GM23338 (cell line): ENCODE results near the gene C14orf180. TPM values are rescaled to one million over a fixed set of nuclear protein-coding genes. Genes with fewer than 3 reads are reported as not detected.

Source experiments
- ATAC-seq: fragments of 200-7000 bp; cut with Tn5 transposase; 3 replicates; pipeline ENCODE4 v1.9.1; 2020
- DNase-seq: peaks from one replicate; pipeline ENCODE4 v3.0.0-alpha.2; 2015; ENCODE audit warnings: low spot score
- H2AFZ ChIP-seq: fragments of 200-600 bp; sonication (generic); 2 replicates; pipeline ENCODE4 v1.8.0; 2016; ENCODE audit warnings: antibody characterized with exemption, mild to moderate bottlenecking, moderate library complexity
- H3F3A ChIP-seq: fragments of 200-600 bp; sonication (generic); replicated peaks from 2 replicates; pipeline ENCODE4 v1.8.0; 2017; ENCODE audit warnings: antibody characterized with exemption, mixed run types, low read depth
- H3K27ac ChIP-seq: fragments of 200-600 bp; sonication (generic); 2 replicates; pipeline ENCODE4 v1.6.1; 2016; ENCODE audit warnings: low read depth
- H3K27me3 ChIP-seq: fragments of 200-600 bp; sonication (generic); 2 replicates; pipeline ENCODE4 v1.8.0; 2016; ENCODE audit warnings: mild to moderate bottlenecking, mixed run types, moderate library complexity; ENCODE audit not compliant: insufficient read depth
- H3K36me3 ChIP-seq: fragments of 200-600 bp; sonication (generic); 2 replicates; pipeline ENCODE4 v1.8.0; 2016; ENCODE audit warnings: mild to moderate bottlenecking; ENCODE audit not compliant: insufficient read depth
- H3K4me1 ChIP-seq: fragments of 200-600 bp; sonication (generic); 2 replicates; pipeline ENCODE4 v1.8.0; 2016; ENCODE audit warnings: mild to moderate bottlenecking, moderate library complexity; ENCODE audit not compliant: insufficient read depth
- H3K4me2 ChIP-seq: fragments of 200-600 bp; sonication (generic); 2 replicates; pipeline ENCODE4 v1.7.1; 2017; ENCODE audit warnings: mixed run types
- H3K4me3 ChIP-seq: fragments of 200-600 bp; sonication (generic); 2 replicates; pipeline ENCODE4 v1.6.1; 2016; ENCODE audit warnings: mixed run types
- H3K79me2 ChIP-seq: fragments of 200-600 bp; sonication (generic); replicated peaks from 2 replicates; pipeline ENCODE4 v1.8.0; 2017; ENCODE audit warnings: mild to moderate bottlenecking; ENCODE audit not compliant: insufficient read depth
- H3K9me2 ChIP-seq: fragments of 200-600 bp; sonication (generic); 2 replicates; pipeline ENCODE4 v1.8.0; 2017; ENCODE audit not compliant: insufficient read depth
- H4K20me1 ChIP-seq: fragments of 200-600 bp; sonication (generic); replicated peaks from 2 replicates; pipeline ENCODE4 v1.8.0; 2017; ENCODE audit warnings: mild to moderate bottlenecking; ENCODE audit not compliant: insufficient read depth
- H3K27ac Mint-ChIP-seq: 2 replicates; pipeline ENCODE4 v1.8.0; 2020; ENCODE audit warnings: inconsistent platforms, mild to moderate bottlenecking, moderate library complexity, mixed read lengths
- H3K27me3 Mint-ChIP-seq: 3 replicates; pipeline ENCODE4 v1.8.0; 2022; ENCODE audit warnings: low read depth, mild to moderate bottlenecking, moderate library complexity, mixed read lengths, inconsistent platforms; ENCODE audit not compliant: insufficient read depth, poor library complexity
- H3K36me3 Mint-ChIP-seq: 3 replicates; pipeline ENCODE4 v1.8.0; 2021; ENCODE audit warnings: low read depth, mild to moderate bottlenecking, inconsistent platforms, moderate library complexity, mixed read lengths
- H3K4me1 Mint-ChIP-seq: 3 replicates; pipeline ENCODE4 v1.8.0; 2020; ENCODE audit warnings: mild to moderate bottlenecking, inconsistent platforms, mixed read lengths
- H3K4me3 Mint-ChIP-seq: 3 replicates; pipeline ENCODE4 v1.8.0; 2021; ENCODE audit warnings: moderate library complexity, mild to moderate bottlenecking, inconsistent platforms, mixed read lengths
- H3K9me3 Mint-ChIP-seq: 3 replicates; pipeline ENCODE4 v1.8.0; 2020; ENCODE audit warnings: moderate library complexity, mild to moderate bottlenecking, inconsistent platforms, mixed read lengths
- CREB1 ChIP-seq: fragments of 250-450 bp; sonication (Bioruptor Pico); IDR thresholded peaks from 2 replicates; pipeline ENCODE4 v1.5.0; 2020; ENCODE audit warnings: low read depth, mild to moderate bottlenecking, moderate library complexity
- ETS1 ChIP-seq: IDR thresholded peaks from 2 replicates; pipeline ENCODE4 v1.6.1; 2016; ENCODE audit warnings: antibody characterized with exemption
- EZH2 ChIP-seq: fragments of 200-600 bp; sonication (generic); IDR thresholded peaks from one replicate; pipeline ENCODE4 v1.8.0; 2017; ENCODE audit warnings: antibody characterized with exemption, mild to moderate bottlenecking, low read depth; ENCODE audit not compliant: unreplicated experiment
- EZH2phosphoT487 ChIP-seq: fragments of 200-600 bp; sonication (generic); IDR thresholded peaks from one replicate; pipeline ENCODE4 v1.8.1; 2018; ENCODE audit warnings: antibody characterized with exemption; ENCODE audit not compliant: unreplicated experiment
- JUNB ChIP-seq: IDR thresholded peaks from one replicate; pipeline ENCODE4 v1.6.1; 2016; ENCODE audit warnings: antibody characterized with exemption; ENCODE audit not compliant: unreplicated experiment
- NANOG ChIP-seq: IDR thresholded peaks from 2 replicates; pipeline ENCODE4 v1.6.1; 2016; ENCODE audit warnings: antibody characterized with exemption, borderline replicate concordance
- POLR2AphosphoS5 ChIP-seq: IDR thresholded peaks from 2 replicates; pipeline ENCODE4 v1.6.1; 2016; ENCODE audit warnings: antibody characterized with exemption, low read depth
- REST ChIP-seq: IDR thresholded peaks from one replicate; pipeline ENCODE4 v1.6.1; 2018; ENCODE audit warnings: antibody characterized with exemption; ENCODE audit not compliant: unreplicated experiment
- STAT1 ChIP-seq: IDR thresholded peaks from one replicate; pipeline ENCODE4 v1.6.1; 2016; ENCODE audit warnings: antibody characterized with exemption; ENCODE audit not compliant: unreplicated experiment
- ZNF114 ChIP-seq: fragments of 250-450 bp; sonication (Bioruptor Pico); IDR thresholded peaks from 2 replicates; pipeline ENCODE4 v1.5.0; 2020; ENCODE audit warnings: mild to moderate bottlenecking, moderate library complexity
- ZNF331 ChIP-seq: fragments of 250-450 bp; sonication (Bioruptor Pico); IDR thresholded peaks from 2 replicates; pipeline ENCODE4 v1.5.0; 2020; ENCODE audit warnings: low read depth, mild to moderate bottlenecking, moderate library complexity
- ZNF462 ChIP-seq: fragments of 250-450 bp; sonication (Bioruptor Pico); IDR thresholded peaks from 2 replicates; pipeline ENCODE4 v1.5.0; 2020; ENCODE audit warnings: mild to moderate bottlenecking, moderate library complexity
- polyA plus RNA-seq: library from polyadenylated mRNA; unstranded; fragments of >200 nt; fragmentation: Nextera tagmentation; extraction: Ambion mirVana; gene quantifications from 2 replicates; pipeline ENCODE4 v1.2.1, GENCODE V29; 2016
- total RNA-seq: library from RNA; depleted of rRNA; stranded (reverse); fragments of >200 nt; shearing (Covaris generic); gene quantifications from 2 replicates; pipeline ENCODE4 v1.2.3, GENCODE V29; 2014
- TF ChIP-seq, protein P1 (sequence below), 2 experiments: fragments of 200-600 bp in 1 of 2; sonication (generic) in 1 of 2; conservative IDR thresholded peaks; 2 replicates each; pipeline versions ENCODE4 v1.5.1 to v1.6.1; 2016 to 2017; ENCODE audit warnings: antibody characterized with exemption in 2 of 2, low read depth in 2 of 2, mild to moderate bottlenecking in 2 of 2, moderate library complexity in 1 of 2

The C14orf180 gene
- total and polyA plus RNA-seq, 2 experiments from 2014 or later = not detected

DNA sequence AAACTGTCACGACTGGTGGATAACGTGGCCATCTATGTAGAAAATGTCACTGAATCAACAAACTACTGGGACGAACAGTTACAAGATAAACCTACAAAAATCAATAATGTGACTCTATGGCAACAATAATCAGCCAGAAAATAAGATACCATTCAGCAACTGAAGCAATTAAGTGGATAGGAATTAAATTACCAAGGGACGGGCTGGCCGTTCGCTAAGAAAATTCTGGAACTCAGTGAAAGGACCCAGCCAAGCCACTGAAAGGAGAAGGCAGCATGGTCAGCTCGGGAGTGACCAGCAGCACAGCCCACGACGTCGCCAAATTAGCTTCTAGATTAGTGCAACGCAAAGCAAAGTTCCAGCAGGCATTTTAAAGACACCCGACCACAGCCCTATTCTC lies 58.6 kb downstream of the C14orf180 start:
- no peak overlapping the region for H3K27ac ChIP-seq
- Mint-ChIP-seq H3K4me3 (no peak overlapping the region), H3K27me3 (peaks cover 5% of the 10 kb centered on the region), H3K27ac (no peak overlapping the region), H3K36me3 (no peaks in the 10 kb centered on the region), H3K4me1 (no peaks in the 10 kb centered on the region), H3K9me3 (no peaks in the 10 kb centered on the region; the same call in 2 of the 3 replicates)
- H3F3A ChIP-seq = no peaks in the 10 kb centered on the region
- no peak overlapping the region for H3K4me2 ChIP-seq
- no peaks in the 10 kb centered on the region for H3K27me3 ChIP-seq
- no peaks in the 10 kb centered on the region for H4K20me1 ChIP-seq
- H3K4me3 ChIP-seq = no peak overlapping the region
- H3K79me2 ChIP-seq = no peaks in the 10 kb centered on the region
- ATAC-seq (no peak), DNase-seq (no peak)
- H3K9me2 ChIP-seq = no peaks in the 10 kb centered on the region
- H2AFZ ChIP-seq = no peak overlapping the region
- H3K36me3 ChIP-seq = no peaks in the 10 kb centered on the region
- H3K4me1 ChIP-seq = no peaks in the 10 kb centered on the region
- TF ChIP-seq POLR2AphosphoS5 (no peak), EZH2 (no peak), EZH2phosphoT487 (no peak), JUNB (no peak), ETS1 (no peak), NANOG (no peak), REST (no peak), ZNF462 (no peak), STAT1 (no peak), ZNF114 (no peak), ZNF331 (CRISPR knock-in tag) (no peak), CREB1 (CRISPR knock-in tag) (no peak)
- TF ChIP-seq, protein P1, sequence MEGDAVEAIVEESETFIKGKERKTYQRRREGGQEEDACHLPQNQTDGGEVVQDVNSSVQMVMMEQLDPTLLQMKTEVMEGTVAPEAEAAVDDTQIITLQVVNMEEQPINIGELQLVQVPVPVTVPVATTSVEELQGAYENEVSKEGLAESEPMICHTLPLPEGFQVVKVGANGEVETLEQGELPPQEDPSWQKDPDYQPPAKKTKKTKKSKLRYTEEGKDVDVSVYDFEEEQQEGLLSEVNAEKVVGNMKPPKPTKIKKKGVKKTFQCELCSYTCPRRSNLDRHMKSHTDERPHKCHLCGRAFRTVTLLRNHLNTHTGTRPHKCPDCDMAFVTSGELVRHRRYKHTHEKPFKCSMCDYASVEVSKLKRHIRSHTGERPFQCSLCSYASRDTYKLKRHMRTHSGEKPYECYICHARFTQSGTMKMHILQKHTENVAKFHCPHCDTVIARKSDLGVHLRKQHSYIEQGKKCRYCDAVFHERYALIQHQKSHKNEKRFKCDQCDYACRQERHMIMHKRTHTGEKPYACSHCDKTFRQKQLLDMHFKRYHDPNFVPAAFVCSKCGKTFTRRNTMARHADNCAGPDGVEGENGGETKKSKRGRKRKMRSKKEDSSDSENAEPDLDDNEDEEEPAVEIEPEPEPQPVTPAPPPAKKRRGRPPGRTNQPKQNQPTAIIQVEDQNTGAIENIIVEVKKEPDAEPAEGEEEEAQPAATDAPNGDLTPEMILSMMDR (conservative IDR thresholded peaks at IDR 0.05; ENCODE audit: low read depth in 2 of 2) = no peak
